Measurements from ENCODE around the gene RBM17.

DNA sequence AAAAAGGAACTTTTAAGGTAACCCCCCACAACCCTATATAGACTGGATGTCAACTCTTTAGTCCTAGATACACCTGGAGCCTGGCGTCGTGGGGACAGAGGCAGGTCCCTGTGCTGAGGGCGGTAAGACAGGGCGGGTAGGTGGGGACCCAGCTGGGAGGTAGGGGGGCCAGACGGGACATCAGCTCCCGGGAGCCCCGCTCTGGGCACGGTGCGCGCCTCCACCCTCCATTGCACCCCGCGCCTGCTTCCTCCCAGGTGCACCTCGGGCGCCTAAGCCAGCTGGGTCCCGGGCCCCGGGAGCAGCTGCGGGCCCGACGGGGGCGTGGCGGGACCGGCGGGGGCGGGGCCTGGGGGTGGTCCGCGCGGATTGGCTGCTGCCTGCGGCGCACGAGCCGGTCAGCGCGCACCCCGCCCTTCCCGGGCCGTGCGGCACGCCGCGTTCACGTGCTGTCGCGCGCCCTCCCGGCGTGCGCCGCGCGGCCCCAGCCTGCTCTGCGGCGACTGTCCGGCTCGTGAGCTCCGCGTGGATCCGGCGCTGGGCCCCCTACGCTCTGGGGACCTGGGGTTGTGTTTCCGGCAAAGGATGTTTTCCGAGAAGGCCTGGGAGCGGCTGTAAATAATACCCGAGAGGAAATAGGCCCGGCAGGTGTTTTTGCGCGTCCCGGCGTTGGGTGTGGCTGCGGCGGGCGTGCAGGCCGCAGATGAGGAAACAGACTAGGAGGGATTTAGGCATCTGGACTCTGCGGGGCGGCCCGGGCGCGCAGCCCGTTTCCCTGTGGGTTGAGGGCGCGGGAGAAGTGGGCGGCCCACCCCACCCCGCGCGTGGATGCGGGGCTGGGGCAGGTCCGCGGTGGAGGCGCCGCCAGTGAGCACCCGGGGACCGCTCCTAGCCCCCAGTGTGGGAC is 74.8 kb downstream of the RBM17 start:
- TF ChIP-seq CTCF (IDR thresholded peaks at IDR 0.05), result no peak
- TF ChIP-seq ZFX (IDR thresholded peaks at IDR 0.05; ENCODE audit: borderline replicate concordance), result no peak

All from 22Rv1 (cell line).